Upper lobe of left lung (tissue), 4 donors: Measurements from ENCODE around the gene AKAP6.

Experiments
- CTCF ChIP-seq, 6 experiments: fragments of 450-650 bp in 4 of 6; fragments of 200-600 bp in 2 of 6; sonication (generic) in 2 of 6; IDR thresholded peaks; one replicate each; pipeline ENCODE4 v1.5.1; 2016 to 2019; ENCODE audit warnings: antibody characterized with exemption in 6 of 6
- EP300 ChIP-seq, 4 donors: sonication (generic); formaldehyde crosslinking; IDR thresholded peaks; one replicate each; pipeline ENCODE4 v1.5.1; 2017; ENCODE audit warnings: antibody characterized with exemption in 4 of 4, control low read depth in 2 of 4

- TF ChIP-seq CTCF (IDR thresholded peaks at IDR 0.05) = no peak
- no peak for TF ChIP-seq EP300 (IDR thresholded peaks at IDR 0.05)
These were observed 30.8 kb upstream of the AKAP6 start for GRCh38 chr14:32298346-32298745.
